HepG2 (cell line): ENCODE results near the gene DOC2A.

Source experiments
- HNRNPK ChIP-seq: fragments of 200-400 bp; formaldehyde crosslinking; IDR thresholded peaks from 2 replicates; pipeline ENCODE4 v1.6.1; 2018; ENCODE audit warnings: low read length, low read depth, moderate library complexity, mild to moderate bottlenecking; ENCODE audit not compliant: poor library complexity, severe bottlenecking
- KAT8 ChIP-seq: IDR thresholded peaks from 2 replicates; pipeline ENCODE4 v1.6.1; 2016; ENCODE audit warnings: missing genetic modification reagents, missing compliant biosample characterization
- POLR2A ChIP-seq, 2 experiments: IDR thresholded peaks; 2 replicates each; pipeline ENCODE4 v1.6.1; 2011; ENCODE audit warnings: low read depth in 2 of 2, low read length in 2 of 2, mild to moderate bottlenecking in 1 of 2, moderate library complexity in 1 of 2; ENCODE audit not compliant: insufficient read depth in 1 of 2
- RXRB ChIP-seq: IDR thresholded peaks from 2 replicates; pipeline ENCODE4 v1.6.1; 2016; ENCODE audit warnings: borderline replicate concordance, missing genetic modification reagents, missing compliant biosample characterization
- SUZ12 ChIP-seq: fragments of 150-350 bp; IDR thresholded peaks from 2 replicates; pipeline ENCODE4 v1.6.1; 2014; ENCODE audit warnings: low read depth, low read length
- ZBTB7A ChIP-seq: sonication (generic); formaldehyde crosslinking; IDR thresholded peaks from 2 replicates; pipeline ENCODE4 v1.8.0; 2022; ENCODE audit warnings: mild to moderate bottlenecking, missing genetic modification reagents
- ZNF274 ChIP-seq: sonication (generic); formaldehyde crosslinking; IDR thresholded peaks from 2 replicates; pipeline ENCODE4 v1.5.1; 2020; ENCODE audit warnings: mild to moderate bottlenecking, missing genetic modification reagents
- ZNF75D ChIP-seq: sonication (generic); formaldehyde crosslinking; IDR thresholded peaks from 2 replicates; pipeline ENCODE4 v1.8.1; 2023; ENCODE audit warnings: missing genetic modification reagents, mild to moderate bottlenecking, borderline replicate concordance
- ZNF777 ChIP-seq: sonication (generic); formaldehyde crosslinking; IDR thresholded peaks from 2 replicates; pipeline ENCODE4 v1.4.0; 2020; ENCODE audit warnings: missing genetic modification reagents
- TF ChIP-seq, protein P1 (sequence below): sonication (generic); formaldehyde crosslinking; IDR thresholded peaks from 2 replicates; pipeline ENCODE4 v1.8.1; 2023; ENCODE audit warnings: mild to moderate bottlenecking, inconsistent platforms, moderate library complexity, missing genetic modification reagents, borderline replicate concordance
- TF ChIP-seq, protein P2 (sequence below): sonication (generic); formaldehyde crosslinking; IDR thresholded peaks from 2 replicates; pipeline ENCODE4 v1.4.0; 2020; ENCODE audit warnings: missing genetic modification reagents, borderline replicate concordance
- TF ChIP-seq, protein P3 (sequence below): IDR thresholded peaks from 2 replicates; pipeline ENCODE4 v1.6.1; 2012; ENCODE audit warnings: inconsistent platforms
- TF ChIP-seq, protein P4 (sequence below): IDR thresholded peaks from 2 replicates; pipeline ENCODE4 v1.6.1; 2016; ENCODE audit warnings: low read depth
- TF ChIP-seq, protein P5 (sequence below): sonication (generic); formaldehyde crosslinking; IDR thresholded peaks from 2 replicates; pipeline ENCODE4 v1.4.0; 2020; ENCODE audit warnings: mild to moderate bottlenecking, missing genetic modification reagents

DNA sequence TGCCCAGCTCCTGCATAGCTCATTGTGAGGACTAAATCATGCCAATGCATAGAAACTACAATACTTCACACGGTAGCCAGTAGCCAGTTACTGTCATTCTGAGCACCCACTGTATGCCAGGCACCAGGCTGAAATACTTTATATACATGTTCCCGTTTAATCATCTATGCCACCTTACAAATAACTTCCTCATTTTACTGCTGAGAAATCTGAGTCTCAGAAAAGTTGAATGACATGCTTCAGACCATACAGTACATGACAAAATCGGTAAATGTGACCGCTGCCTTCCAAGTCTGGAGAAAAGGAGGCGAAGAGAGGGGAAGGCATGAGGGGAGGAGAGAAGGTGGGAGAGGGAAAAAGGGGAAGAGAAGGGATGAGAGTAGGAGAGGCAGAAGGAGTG is 29.4 kb upstream of the DOC2A start:
- TF ChIP-seq, protein P1, sequence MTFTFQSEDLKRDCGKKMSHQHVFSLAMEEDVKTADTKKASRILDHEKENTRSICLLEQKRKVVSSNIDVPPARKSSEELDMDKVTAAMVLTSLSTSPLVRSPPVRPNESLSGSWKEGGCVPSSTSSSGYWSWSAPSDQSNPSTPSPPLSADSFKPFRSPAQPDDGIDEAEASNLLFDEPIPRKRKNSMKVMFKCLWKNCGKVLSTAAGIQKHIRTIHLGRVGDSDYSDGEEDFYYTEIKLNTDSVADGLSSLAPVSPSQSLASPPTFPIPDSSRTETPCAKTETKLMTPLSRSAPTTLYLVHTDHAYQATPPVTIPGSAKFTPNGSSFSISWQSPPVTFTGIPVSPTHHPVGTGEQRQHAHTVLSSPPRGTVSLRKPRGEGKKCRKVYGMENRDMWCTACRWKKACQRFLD (CRISPR knock-in tag) = no peak
- TF ChIP-seq, protein P2, sequence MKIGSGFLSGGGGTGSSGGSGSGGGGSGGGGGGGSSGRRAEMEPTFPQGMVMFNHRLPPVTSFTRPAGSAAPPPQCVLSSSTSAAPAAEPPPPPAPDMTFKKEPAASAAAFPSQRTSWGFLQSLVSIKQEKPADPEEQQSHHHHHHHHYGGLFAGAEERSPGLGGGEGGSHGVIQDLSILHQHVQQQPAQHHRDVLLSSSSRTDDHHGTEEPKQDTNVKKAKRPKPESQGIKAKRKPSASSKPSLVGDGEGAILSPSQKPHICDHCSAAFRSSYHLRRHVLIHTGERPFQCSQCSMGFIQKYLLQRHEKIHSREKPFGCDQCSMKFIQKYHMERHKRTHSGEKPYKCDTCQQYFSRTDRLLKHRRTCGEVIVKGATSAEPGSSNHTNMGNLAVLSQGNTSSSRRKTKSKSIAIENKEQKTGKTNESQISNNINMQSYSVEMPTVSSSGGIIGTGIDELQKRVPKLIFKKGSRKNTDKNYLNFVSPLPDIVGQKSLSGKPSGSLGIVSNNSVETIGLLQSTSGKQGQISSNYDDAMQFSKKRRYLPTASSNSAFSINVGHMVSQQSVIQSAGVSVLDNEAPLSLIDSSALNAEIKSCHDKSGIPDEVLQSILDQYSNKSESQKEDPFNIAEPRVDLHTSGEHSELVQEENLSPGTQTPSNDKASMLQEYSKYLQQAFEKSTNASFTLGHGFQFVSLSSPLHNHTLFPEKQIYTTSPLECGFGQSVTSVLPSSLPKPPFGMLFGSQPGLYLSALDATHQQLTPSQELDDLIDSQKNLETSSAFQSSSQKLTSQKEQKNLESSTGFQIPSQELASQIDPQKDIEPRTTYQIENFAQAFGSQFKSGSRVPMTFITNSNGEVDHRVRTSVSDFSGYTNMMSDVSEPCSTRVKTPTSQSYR (CRISPR knock-in tag) = no peak
- TF ChIP-seq HNRNPK (no peak), ZNF274 (no peak), ZNF75D (no peak), RXRB (CRISPR knock-in tag) (no peak), POLR2A (IDR thresholded peaks at IDR 0.05; ENCODE audit: insufficient read depth in 1 of 2, low read depth in 2 of 2, low read length in 2 of 2) (no peak), ZNF777 (CRISPR knock-in tag) (no peak), SUZ12 (no peak), ZBTB7A (no peak), KAT8 (no peak)
- TF ChIP-seq, protein P3, sequence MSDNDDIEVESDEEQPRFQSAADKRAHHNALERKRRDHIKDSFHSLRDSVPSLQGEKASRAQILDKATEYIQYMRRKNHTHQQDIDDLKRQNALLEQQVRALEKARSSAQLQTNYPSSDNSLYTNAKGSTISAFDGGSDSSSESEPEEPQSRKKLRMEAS = no peak
- TF ChIP-seq, protein P4, sequence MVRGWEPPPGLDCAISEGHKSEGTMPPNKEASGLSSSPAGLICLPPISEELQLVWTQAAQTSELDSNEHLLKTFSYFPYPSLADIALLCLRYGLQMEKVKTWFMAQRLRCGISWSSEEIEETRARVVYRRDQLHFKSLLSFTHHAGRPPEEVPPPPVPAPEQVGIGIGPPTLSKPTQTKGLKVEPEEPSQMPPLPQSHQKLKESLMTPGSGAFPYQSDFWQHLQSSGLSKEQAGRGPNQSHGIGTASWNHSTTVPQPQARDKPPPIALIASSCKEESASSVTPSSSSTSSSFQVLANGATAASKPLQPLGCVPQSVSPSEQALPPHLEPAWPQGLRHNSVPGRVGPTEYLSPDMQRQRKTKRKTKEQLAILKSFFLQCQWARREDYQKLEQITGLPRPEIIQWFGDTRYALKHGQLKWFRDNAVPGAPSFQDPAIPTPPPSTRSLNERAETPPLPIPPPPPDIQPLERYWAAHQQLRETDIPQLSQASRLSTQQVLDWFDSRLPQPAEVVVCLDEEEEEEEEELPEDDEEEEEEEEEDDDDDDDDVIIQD (CRISPR knock-in tag) = no peak
- TF ChIP-seq, protein P5, sequence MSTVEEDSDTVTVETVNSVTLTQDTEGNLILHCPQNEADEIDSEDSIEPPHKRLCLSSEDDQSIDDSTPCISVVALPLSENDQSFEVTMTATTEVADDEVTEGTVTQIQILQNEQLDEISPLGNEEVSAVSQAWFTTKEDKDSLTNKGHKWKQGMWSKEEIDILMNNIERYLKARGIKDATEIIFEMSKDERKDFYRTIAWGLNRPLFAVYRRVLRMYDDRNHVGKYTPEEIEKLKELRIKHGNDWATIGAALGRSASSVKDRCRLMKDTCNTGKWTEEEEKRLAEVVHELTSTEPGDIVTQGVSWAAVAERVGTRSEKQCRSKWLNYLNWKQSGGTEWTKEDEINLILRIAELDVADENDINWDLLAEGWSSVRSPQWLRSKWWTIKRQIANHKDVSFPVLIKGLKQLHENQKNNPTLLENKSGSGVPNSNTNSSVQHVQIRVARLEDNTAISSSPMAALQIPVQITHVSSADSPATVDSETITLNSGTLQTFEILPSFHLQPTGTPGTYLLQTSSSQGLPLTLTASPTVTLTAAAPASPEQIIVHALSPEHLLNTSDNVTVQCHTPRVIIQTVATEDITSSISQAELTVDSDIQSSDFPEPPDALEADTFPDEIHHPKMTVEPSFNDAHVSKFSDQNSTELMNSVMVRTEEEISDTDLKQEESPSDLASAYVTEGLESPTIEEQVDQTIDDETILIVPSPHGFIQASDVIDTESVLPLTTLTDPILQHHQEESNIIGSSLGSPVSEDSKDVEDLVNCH (CRISPR knock-in tag) = no peak
